K562 (cell line): ENCODE results near the gene PPP1R14B. TPM values are rescaled to one million over a fixed set of nuclear protein-coding genes. Genes with fewer than 3 reads are reported as not detected.

Source experiments
- ARID2 ChIP-seq: fragments of 450-650 bp; IDR thresholded peaks from 2 replicates; pipeline ENCODE4 v1.6.1; 2017; ENCODE audit warnings: antibody characterized with exemption, mild to moderate bottlenecking
- CBX1 ChIP-seq: sonication (generic); IDR thresholded peaks from 2 replicates; pipeline ENCODE4 v1.6.1; 2016; ENCODE audit warnings: antibody characterized with exemption, low read depth, mild to moderate bottlenecking
- EP400 ChIP-seq: fragments of 450-650 bp; IDR thresholded peaks from 2 replicates; pipeline ENCODE4 v1.6.1; 2017; ENCODE audit warnings: antibody characterized with exemption, mild to moderate bottlenecking, moderate library complexity
- FOXP1 ChIP-seq: sonication (generic); formaldehyde crosslinking; IDR thresholded peaks from 2 replicates; pipeline ENCODE4 v1.8.0; 2022; ENCODE audit warnings: mild to moderate bottlenecking, missing genetic modification reagents
- HNRNPUL1 ChIP-seq: fragments of 200-400 bp; formaldehyde crosslinking; IDR thresholded peaks from 2 replicates; pipeline ENCODE4 v1.6.1; 2017; ENCODE audit warnings: low read length
- MIER1 ChIP-seq: fragments of 450-650 bp; IDR thresholded peaks from 2 replicates; pipeline ENCODE4 v1.6.1; 2016; ENCODE audit warnings: antibody characterized with exemption, mild to moderate bottlenecking, low read depth
- NFIC ChIP-seq: fragments of 450-650 bp; IDR thresholded peaks from 2 replicates; pipeline ENCODE4 v1.6.1; 2017; ENCODE audit warnings: mild to moderate bottlenecking, inconsistent platforms
- PYGO2 ChIP-seq: fragments of 450-650 bp; IDR thresholded peaks from 2 replicates; pipeline ENCODE4 v1.6.1; 2016; ENCODE audit warnings: mild to moderate bottlenecking, missing genetic modification characterization, moderate library complexity, missing compliant biosample characterization
- SRSF1 ChIP-seq: fragments of 200-400 bp; formaldehyde crosslinking; IDR thresholded peaks from 2 replicates; pipeline ENCODE4 v1.6.1; 2017; ENCODE audit warnings: mild to moderate bottlenecking, low read depth, low read length, moderate library complexity
- TFAM ChIP-seq: fragments of 250-450 bp; sonication (Bioruptor Pico); conservative IDR thresholded peaks from 2 replicates; pipeline ENCODE4 v1.5.0; 2021; ENCODE audit warnings: mild to moderate bottlenecking, moderate library complexity
- YY1 ChIP-seq, 3 experiments: IDR thresholded peaks; 2 replicates each; pipeline ENCODE4 v1.6.1; 2011; ENCODE audit warnings: low read length in 2 of 3, mild to moderate bottlenecking in 2 of 3, moderate library complexity in 2 of 3, borderline replicate concordance in 1 of 3, control low read depth in 1 of 3, low read depth in 1 of 3; ENCODE audit not compliant: insufficient read depth in 3 of 3, insufficient replicate concordance in 2 of 3, control insufficient read depth in 1 of 3, insufficient read length in 1 of 3; ENCODE audit errors: extremely low read depth in 1 of 3
- ZNF184 ChIP-seq: sonication (generic); formaldehyde crosslinking; IDR thresholded peaks from 2 replicates; pipeline ENCODE4 v1.5.0; 2020; ENCODE audit warnings: missing genetic modification reagents
- ZNF3 ChIP-seq: fragments of 250-450 bp; sonication (Bioruptor Pico); IDR thresholded peaks from 2 replicates; pipeline ENCODE4 v1.5.0; 2021; ENCODE audit warnings: mild to moderate bottlenecking, moderate library complexity
- ZNF318 ChIP-seq, 2 experiments: fragments of 450-650 bp; IDR thresholded peaks; 2 replicates each; pipeline ENCODE4 v1.6.1; 2016; ENCODE audit warnings: mild to moderate bottlenecking in 2 of 2, borderline replicate concordance in 1 of 2, low read depth in 1 of 2, moderate library complexity in 1 of 2
- ZNF717 ChIP-seq: fragments of 250-450 bp; sonication (Bioruptor Pico); IDR thresholded peaks from 2 replicates; pipeline ENCODE4 v1.5.0; 2021
- polyA plus RNA-seq, 8 experiments: library from polyadenylated mRNA; depleted of rRNA in 4 of 8; stranded (reverse) in 5 of 8; unstranded in 3 of 8; fragments of >200 nt; fragmentation: Nextera tagmentation in 2 of 8; fragmentation: Illumina TruSeq in 1 of 8; extraction: Ambion mirVana in 2 of 8; extraction: Trizol in 1 of 8; gene quantifications; 2 replicates each; pipeline versions ENCODE4 v1.2.1 to v1.2.3, GENCODE V29; 2011 to 2014; ENCODE audit warnings: inconsistent platforms in 1 of 8, missing spikeins in 1 of 8
- total RNA-seq, 7 experiments: library from RNA; depleted of rRNA in 6 of 7; stranded (reverse); fragments of >200 nt in 6 of 7; fragmentation: Illumina TruSeq in 2 of 7; extraction: Trizol in 2 of 7; gene quantifications; 2 replicates each; pipeline versions ENCODE4 v1.2.1 to v1.2.3, GENCODE V29; 2011 to 2021; ENCODE audit warnings: low replicate concordance in 1 of 7
- TF ChIP-seq, protein P1 (sequence below), 2 experiments: fragments of 450-650 bp in 1 of 2; sonication (generic) in 1 of 2; formaldehyde crosslinking; conservative IDR thresholded peaks; 2 replicates each; pipeline versions ENCODE4 v1.4.0 to v1.8.1; 2020 to 2022; ENCODE audit warnings: mild to moderate bottlenecking in 1 of 2, missing genetic modification reagents in 1 of 2
- TF ChIP-seq, protein P2 (sequence below): sonication (generic); IDR thresholded peaks from 2 replicates; pipeline ENCODE4 v1.6.1; 2016

The PPP1R14B gene
- total and polyA plus RNA-seq, 9 of the 15 experiments (the other 6 are each of a cell fraction or from before 2014, with no cell fraction given), result 7.7 to 566 (median 212) TPM

GRCh38 chr11:64284962-64285884 lies 38.5 kb upstream of the PPP1R14B start, which contains the start of gene GPR137 (continued):
- no peak for TF ChIP-seq MIER1
- TF ChIP-seq ZNF184 (CRISPR knock-in tag), result no peak
- no peak for TF ChIP-seq PYGO2 (tag)
- no peak for TF ChIP-seq ARID2
- TF ChIP-seq CBX1, result peak; percentile 22; the same call in 1 of the 2 replicates
- TF ChIP-seq, protein P1, sequence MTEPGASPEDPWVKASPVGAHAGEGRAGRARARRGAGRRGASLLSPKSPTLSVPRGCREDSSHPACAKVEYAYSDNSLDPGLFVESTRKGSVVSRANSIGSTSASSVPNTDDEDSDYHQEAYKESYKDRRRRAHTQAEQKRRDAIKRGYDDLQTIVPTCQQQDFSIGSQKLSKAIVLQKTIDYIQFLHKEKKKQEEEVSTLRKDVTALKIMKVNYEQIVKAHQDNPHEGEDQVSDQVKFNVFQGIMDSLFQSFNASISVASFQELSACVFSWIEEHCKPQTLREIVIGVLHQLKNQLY (CRISPR knock-in tag; conservative IDR thresholded peaks at IDR 0.05), result no peak
- no peak for TF ChIP-seq ZNF318 (IDR thresholded peaks at IDR 0.05; ENCODE audit: borderline replicate concordance in 1 of 2, low read depth in 1 of 2)
- TF ChIP-seq, protein P2, sequence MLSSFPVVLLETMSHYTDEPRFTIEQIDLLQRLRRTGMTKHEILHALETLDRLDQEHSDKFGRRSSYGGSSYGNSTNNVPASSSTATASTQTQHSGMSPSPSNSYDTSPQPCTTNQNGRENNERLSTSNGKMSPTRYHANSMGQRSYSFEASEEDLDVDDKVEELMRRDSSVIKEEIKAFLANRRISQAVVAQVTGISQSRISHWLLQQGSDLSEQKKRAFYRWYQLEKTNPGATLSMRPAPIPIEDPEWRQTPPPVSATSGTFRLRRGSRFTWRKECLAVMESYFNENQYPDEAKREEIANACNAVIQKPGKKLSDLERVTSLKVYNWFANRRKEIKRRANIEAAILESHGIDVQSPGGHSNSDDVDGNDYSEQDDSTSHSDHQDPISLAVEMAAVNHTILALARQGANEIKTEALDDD, result no peak
- no peak for TF ChIP-seq ZNF717 (CRISPR knock-in tag)
- TF ChIP-seq NFIC, result 0 out of 2 replicates have a peak, but pooled peaks have one; percentile 36
- no peak; the same call in 1 of the 2 replicates for TF ChIP-seq EP400
- TF ChIP-seq HNRNPUL1, result no peak
- peak; percentile 90 to 98 (median 98) for TF ChIP-seq YY1 (IDR thresholded peaks at IDR 0.05; ENCODE audit: borderline replicate concordance in 1 of 3, control insufficient read depth in 1 of 3, extremely low read depth in 1 of 3, insufficient read depth in 3 of 3, insufficient read length in 1 of 3, insufficient replicate concordance in 2 of 3, low read depth in 1 of 3, low read length in 2 of 3)
- no peak for TF ChIP-seq ZNF3 (CRISPR knock-in tag)
- peak; percentile 100 for TF ChIP-seq SRSF1
- TF ChIP-seq TFAM, result no peak
- peak; percentile 79; the same call in 1 of the 2 replicates for TF ChIP-seq FOXP1 (CRISPR knock-in tag)
